ENCODE data around the gene FOXP1.

FOXP1 gene

DNA sequence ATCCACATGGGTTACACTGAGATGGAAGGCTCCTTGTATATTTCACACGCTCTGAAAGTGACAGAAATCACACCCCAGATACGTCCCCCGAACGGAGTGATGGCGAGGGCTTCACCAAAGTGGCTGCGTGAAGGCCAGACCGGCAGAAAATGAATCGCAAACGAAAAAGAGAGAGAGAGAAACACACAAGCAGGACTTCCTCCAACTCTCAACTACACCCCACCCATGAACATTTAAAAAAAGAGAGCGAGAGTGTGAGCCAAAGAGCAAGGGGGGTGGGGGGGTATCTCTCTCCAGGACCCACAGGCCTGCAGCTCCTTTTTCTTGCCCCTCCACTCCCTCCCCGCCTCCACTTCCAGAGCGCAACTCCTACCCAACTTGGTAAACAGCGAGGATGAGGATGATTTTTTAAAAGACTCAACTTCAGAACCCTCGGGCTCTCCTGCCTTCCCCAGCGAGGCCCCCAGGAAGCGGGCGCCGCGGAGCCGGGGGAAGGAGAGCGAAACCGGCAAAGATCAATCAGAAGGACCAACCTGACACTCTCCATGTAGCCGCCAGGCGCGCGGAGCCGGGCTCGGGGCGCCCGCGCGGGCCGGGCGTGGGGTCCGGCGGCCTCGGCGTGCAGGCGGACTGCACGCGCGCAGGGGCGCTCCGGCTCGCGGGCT, 519.1 kb downstream of the FOXP1 start:
- no peak for TF ChIP-seq EZH2phosphoT487 (IDR thresholded peaks at IDR 0.05; ENCODE audit: low read depth)
- TF ChIP-seq, protein P1, sequence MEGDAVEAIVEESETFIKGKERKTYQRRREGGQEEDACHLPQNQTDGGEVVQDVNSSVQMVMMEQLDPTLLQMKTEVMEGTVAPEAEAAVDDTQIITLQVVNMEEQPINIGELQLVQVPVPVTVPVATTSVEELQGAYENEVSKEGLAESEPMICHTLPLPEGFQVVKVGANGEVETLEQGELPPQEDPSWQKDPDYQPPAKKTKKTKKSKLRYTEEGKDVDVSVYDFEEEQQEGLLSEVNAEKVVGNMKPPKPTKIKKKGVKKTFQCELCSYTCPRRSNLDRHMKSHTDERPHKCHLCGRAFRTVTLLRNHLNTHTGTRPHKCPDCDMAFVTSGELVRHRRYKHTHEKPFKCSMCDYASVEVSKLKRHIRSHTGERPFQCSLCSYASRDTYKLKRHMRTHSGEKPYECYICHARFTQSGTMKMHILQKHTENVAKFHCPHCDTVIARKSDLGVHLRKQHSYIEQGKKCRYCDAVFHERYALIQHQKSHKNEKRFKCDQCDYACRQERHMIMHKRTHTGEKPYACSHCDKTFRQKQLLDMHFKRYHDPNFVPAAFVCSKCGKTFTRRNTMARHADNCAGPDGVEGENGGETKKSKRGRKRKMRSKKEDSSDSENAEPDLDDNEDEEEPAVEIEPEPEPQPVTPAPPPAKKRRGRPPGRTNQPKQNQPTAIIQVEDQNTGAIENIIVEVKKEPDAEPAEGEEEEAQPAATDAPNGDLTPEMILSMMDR (IDR thresholded peaks at IDR 0.05; ENCODE audit: low read depth, low read length), result no peak
- peak overlapping the region; percentile 94 for H3K27ac ChIP-seq (ENCODE audit: low read length)
- no peaks in the 10 kb centered on the region for H3K9me3 ChIP-seq (ENCODE audit: insufficient read depth, low read length)
- peak overlapping the region; percentile 93 for H3K9ac ChIP-seq (ENCODE audit: low read length)
- peaks cover 100% of the 10 kb centered on the region for H3K79me2 ChIP-seq (ENCODE audit: low read length)
- peak overlapping the region; percentile 86 for H3K4me3 ChIP-seq (ENCODE audit: low read length)
- H3K4me2 ChIP-seq (ENCODE audit: low read length), result peak overlapping the region; percentile 89
- H3K36me3 ChIP-seq (replicated peaks; ENCODE audit: low read depth, low read length), result peaks cover 10% of the 10 kb centered on the region
- H3K4me1 ChIP-seq (ENCODE audit: low read length), result peaks cover 74% of the 10 kb centered on the region
- no peak overlapping the region for H2AFZ ChIP-seq (ENCODE audit: low read depth, low read length)
- H3K27me3 ChIP-seq (ENCODE audit: low read depth, low read length), result no peaks in the 10 kb centered on the region
- peaks cover 80% of the 10 kb centered on the region for H4K20me1 ChIP-seq (ENCODE audit: insufficient read depth, low read length)

DNA sequence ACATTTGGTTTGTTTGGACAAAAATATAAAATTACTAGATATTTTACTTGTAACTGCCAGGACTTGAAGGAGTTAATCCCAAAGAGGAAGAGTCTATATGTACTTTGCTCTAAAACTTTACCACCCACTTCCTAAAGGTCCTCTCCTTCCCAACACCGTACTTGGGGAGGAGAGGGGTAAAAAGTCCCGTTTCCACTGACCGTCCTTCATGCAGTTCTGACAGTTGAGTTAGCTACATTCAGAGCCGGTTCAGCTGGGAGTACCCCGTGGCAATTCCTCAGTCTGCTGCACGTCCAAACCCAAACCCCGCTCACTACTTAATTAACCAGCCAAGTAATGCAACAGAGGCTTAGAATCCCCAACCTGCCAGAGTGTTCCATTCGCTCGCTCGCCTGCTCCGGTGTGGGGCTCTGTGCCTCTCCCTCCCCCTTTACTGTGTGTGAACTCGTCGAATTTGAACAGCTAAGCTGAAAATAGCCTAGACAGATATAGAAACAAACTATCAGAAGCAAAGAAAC, 519.7 kb downstream of the FOXP1 start:
- Histone ChIP-seq H3K4me2 (ENCODE audit: low read length) (peak overlapping the region; percentile 89), H3K4me1 (ENCODE audit: low read length) (peaks cover 74% of the 10 kb centered on the region), H3K9me3 (ENCODE audit: insufficient read depth, low read length) (no peaks in the 10 kb centered on the region), H3K79me2 (ENCODE audit: low read length) (peaks cover 100% of the 10 kb centered on the region), H3K4me3 (ENCODE audit: low read length) (peak overlapping the region; percentile 86), H4K20me1 (ENCODE audit: insufficient read depth, low read length) (peaks cover 80% of the 10 kb centered on the region), H3K9ac (ENCODE audit: low read length) (peak overlapping the region; percentile 93), H3K27me3 (ENCODE audit: low read depth, low read length) (no peaks in the 10 kb centered on the region), H2AFZ (ENCODE audit: low read depth, low read length) (no peak overlapping the region), H3K27ac (ENCODE audit: low read length) (peak overlapping the region; percentile 94), H3K36me3 (replicated peaks; ENCODE audit: low read depth, low read length) (peaks cover 6% of the 10 kb centered on the region)
- no peak for TF ChIP-seq EZH2phosphoT487 (IDR thresholded peaks at IDR 0.05; ENCODE audit: low read depth)
- TF ChIP-seq, protein P1 (IDR thresholded peaks at IDR 0.05; ENCODE audit: low read depth, low read length), result no peak

DNA sequence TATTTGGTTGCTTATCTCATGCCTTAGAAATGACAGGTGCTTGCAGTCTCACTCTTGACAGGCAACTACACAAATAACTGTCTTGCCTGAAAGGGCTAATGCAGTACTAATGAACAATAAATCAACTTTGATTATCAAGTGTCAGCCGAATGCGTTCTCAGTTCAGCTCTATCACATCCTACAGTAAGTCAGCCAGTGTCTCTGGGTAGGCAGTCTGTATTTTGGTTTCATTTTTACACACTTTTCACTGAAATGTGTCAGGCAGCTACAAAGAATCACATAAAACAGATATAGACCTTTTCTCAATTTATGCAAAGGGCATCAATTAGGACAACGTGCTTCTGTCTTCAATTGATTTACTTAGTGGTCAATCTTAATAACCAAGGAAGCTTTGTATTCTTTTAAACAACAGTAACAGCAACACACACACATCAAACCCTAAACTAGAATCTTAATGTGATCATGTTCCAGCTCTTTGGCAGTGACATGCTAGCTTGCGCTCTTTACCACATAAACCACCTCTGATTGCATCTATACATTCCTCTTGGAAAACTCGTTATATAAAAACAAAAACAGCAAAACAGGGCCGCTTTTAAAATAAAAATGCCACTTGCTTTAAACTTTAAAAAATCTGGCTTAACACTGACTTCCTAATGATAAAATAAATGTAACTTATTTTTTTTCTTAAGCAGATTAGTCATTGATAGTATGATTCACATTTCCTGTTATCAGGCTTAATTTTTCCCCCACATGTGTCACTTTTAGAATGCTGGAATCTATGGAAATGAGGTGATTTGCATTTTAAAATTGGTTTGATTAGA, 520.4 kb downstream of the FOXP1 start:
- H3K79me2 ChIP-seq (ENCODE audit: low read length), result peaks cover 100% of the 10 kb centered on the region
- H2AFZ ChIP-seq (ENCODE audit: low read depth, low read length), result no peak overlapping the region
- H4K20me1 ChIP-seq (ENCODE audit: insufficient read depth, low read length), result peaks cover 80% of the 10 kb centered on the region
- H3K27me3 ChIP-seq (ENCODE audit: low read depth, low read length), result no peaks in the 10 kb centered on the region
- no peak for TF ChIP-seq EZH2phosphoT487 (IDR thresholded peaks at IDR 0.05; ENCODE audit: low read depth)
- TF ChIP-seq, protein P1 (IDR thresholded peaks at IDR 0.05; ENCODE audit: low read depth, low read length), result no peak
- H3K9me3 ChIP-seq (ENCODE audit: insufficient read depth, low read length), result no peaks in the 10 kb centered on the region
- peaks cover 6% of the 10 kb centered on the region for H3K36me3 ChIP-seq (replicated peaks; ENCODE audit: low read depth, low read length)
- peak overlapping the region; percentile 89 for H3K4me2 ChIP-seq (ENCODE audit: low read length)
- peak overlapping the region; percentile 93 for H3K9ac ChIP-seq (ENCODE audit: low read length)
- peak overlapping the region; percentile 94 for H3K27ac ChIP-seq (ENCODE audit: low read length)
- H3K4me1 ChIP-seq (ENCODE audit: low read length), result peaks cover 74% of the 10 kb centered on the region
- H3K4me3 ChIP-seq (ENCODE audit: low read length), result peak overlapping the region; percentile 86

All from OCI-LY3 (cell line).